GM12878 (cell line): ENCODE data around the gene ZNF385C. TPM values are rescaled to one million over a fixed set of nuclear protein-coding genes. Genes with fewer than 3 reads are reported as not detected.
A peak's percentile ranks its signal among the peaks of the same experiment; 100 is the strongest.

Experiments used
- ASH2L ChIP-seq: fragments of 300-600, 200-600 bp; sonication (generic); IDR thresholded peaks from 2 replicates; pipeline ENCODE4 v1.6.1; 2017; ENCODE audit warnings: low read depth, mild to moderate bottlenecking, borderline replicate concordance
- BACH1 ChIP-seq: fragments of 450-650 bp; IDR thresholded peaks from 2 replicates; pipeline ENCODE4 v1.6.1; 2017; ENCODE audit warnings: mild to moderate bottlenecking, borderline replicate concordance
- BCL11A ChIP-seq: IDR thresholded peaks from 2 replicates; pipeline ENCODE4 v1.6.1; 2011; ENCODE audit warnings: low read depth, low read length
- CBFB ChIP-seq: IDR thresholded peaks from 2 replicates; pipeline ENCODE4 v1.6.1; 2016; ENCODE audit warnings: antibody characterized with exemption, low read depth
- CBX5 ChIP-seq: sonication (generic); IDR thresholded peaks from 2 replicates; pipeline ENCODE4 v1.6.1; 2016; ENCODE audit warnings: low read depth, moderate library complexity, mild to moderate bottlenecking, inconsistent platforms
- CEBPB ChIP-seq, 2 experiments: fragments of 150-350 bp in 1 of 2; IDR thresholded peaks; 2 replicates each; pipeline ENCODE4 v1.6.1; 2012 to 2014; ENCODE audit warnings: low read depth in 2 of 2, low read length in 2 of 2, borderline replicate concordance in 1 of 2, inconsistent platforms in 1 of 2
- CREM ChIP-seq: IDR thresholded peaks from 2 replicates; pipeline ENCODE4 v1.6.1; 2014; ENCODE audit warnings: antibody characterized with exemption, low read depth
- DPF2 ChIP-seq: fragments of 450-650 bp; IDR thresholded peaks from 2 replicates; pipeline ENCODE4 v1.6.1; 2017; ENCODE audit warnings: mild to moderate bottlenecking
- FOXK2 ChIP-seq: fragments of 450-650 bp; IDR thresholded peaks from 2 replicates; pipeline ENCODE4 v1.6.1; 2017; ENCODE audit warnings: mild to moderate bottlenecking, moderate library complexity
- HDGF ChIP-seq: fragments of 450-650 bp; IDR thresholded peaks from 2 replicates; pipeline ENCODE4 v1.6.1; 2016; ENCODE audit warnings: antibody characterized with exemption
- IKZF2 ChIP-seq, 2 experiments: fragments of 450-650 bp; IDR thresholded peaks; 2 replicates each; pipeline ENCODE4 v1.6.1; 2017; ENCODE audit warnings: mild to moderate bottlenecking in 2 of 2, moderate library complexity in 2 of 2
- JUNB ChIP-seq: IDR thresholded peaks from 2 replicates; pipeline ENCODE4 v1.6.1; 2016; ENCODE audit warnings: antibody characterized with exemption, mild to moderate bottlenecking
- KLF5 ChIP-seq: fragments of 450-650 bp; IDR thresholded peaks from 2 replicates; pipeline ENCODE4 v1.6.1; 2014; ENCODE audit warnings: mild to moderate bottlenecking; ENCODE audit not compliant: partially characterized antibody
- LARP7 ChIP-seq: fragments of 450-650 bp; IDR thresholded peaks from 2 replicates; pipeline ENCODE4 v1.6.1; 2017; ENCODE audit warnings: mild to moderate bottlenecking
- MYB ChIP-seq: fragments of 150-350 bp; IDR thresholded peaks from 2 replicates; pipeline ENCODE4 v1.6.1; 2014; ENCODE audit warnings: mild to moderate bottlenecking, low read depth, low read length, borderline replicate concordance
- NBN ChIP-seq: fragments of 450-650 bp; IDR thresholded peaks from 2 replicates; pipeline ENCODE4 v1.6.1; 2016
- NFIC ChIP-seq: IDR thresholded peaks from 2 replicates; pipeline ENCODE4 v1.6.1; 2012; ENCODE audit warnings: low read depth, mild to moderate bottlenecking, inconsistent platforms, low read length, moderate library complexity
- NR2C2 ChIP-seq: IDR thresholded peaks from 2 replicates; pipeline ENCODE4 v1.6.1; 2011; ENCODE audit warnings: borderline replicate concordance, low read depth; ENCODE audit not compliant: control insufficient read depth, insufficient read length
- NR2F1 ChIP-seq: fragments of 450-650 bp; conservative IDR thresholded peaks from 2 replicates; pipeline ENCODE4 v1.6.1; 2017; ENCODE audit warnings: mild to moderate bottlenecking
- NRF1 ChIP-seq: conservative IDR thresholded peaks from 2 replicates; pipeline ENCODE4 v1.6.1; 2011; ENCODE audit warnings: mild to moderate bottlenecking, low read depth, low read length, improper control_type of control experiment
- PML ChIP-seq: IDR thresholded peaks from 2 replicates; pipeline ENCODE4 v1.6.1; 2012; ENCODE audit warnings: low read length, inconsistent platforms
- POLR2A ChIP-seq: IDR thresholded peaks from 2 replicates; pipeline ENCODE4 v1.6.1; 2011; ENCODE audit warnings: low read depth, mild to moderate bottlenecking, low read length
- POLR2AphosphoS2 ChIP-seq: IDR thresholded peaks from 2 replicates; pipeline ENCODE4 v1.6.1; 2011; ENCODE audit warnings: low read depth, mild to moderate bottlenecking, low read length, improper control_type of control experiment, moderate library complexity
- RB1 ChIP-seq: fragments of 450-650 bp; formaldehyde crosslinking; IDR thresholded peaks from 2 replicates; pipeline ENCODE4 v1.6.1; 2017; ENCODE audit warnings: mild to moderate bottlenecking, borderline replicate concordance
- RBBP5 ChIP-seq: fragments of 200-600 bp; sonication (generic); conservative IDR thresholded peaks from 2 replicates; pipeline ENCODE4 v1.6.1; 2016
- SPI1 ChIP-seq: IDR thresholded peaks from 2 replicates; pipeline ENCODE4 v1.6.1; 2011; ENCODE audit warnings: low read depth, mild to moderate bottlenecking, low read length, moderate library complexity, borderline replicate concordance; ENCODE audit not compliant: insufficient read depth
- SRF ChIP-seq, 2 experiments: IDR thresholded peaks; 2 replicates each; pipeline ENCODE4 v1.6.1; 2011; ENCODE audit warnings: low read depth in 2 of 2, low read length in 2 of 2, mild to moderate bottlenecking in 1 of 2, moderate library complexity in 1 of 2
- TBL1XR1 ChIP-seq: IDR thresholded peaks from 2 replicates; pipeline ENCODE4 v1.6.1; 2012; ENCODE audit warnings: low read depth, low read length, improper control_type of control experiment
- YBX1 ChIP-seq: fragments of 450-650 bp; IDR thresholded peaks from 2 replicates; pipeline ENCODE4 v1.6.1; 2016; ENCODE audit warnings: antibody characterized with exemption
- ZNF622 ChIP-seq: fragments of 450-650 bp; IDR thresholded peaks from 2 replicates; pipeline ENCODE4 v1.6.1; 2017; ENCODE audit warnings: mild to moderate bottlenecking, inconsistent platforms
- ZSCAN29 ChIP-seq: fragments of 450-650 bp; IDR thresholded peaks from 2 replicates; pipeline ENCODE4 v1.6.1; 2017; ENCODE audit warnings: mild to moderate bottlenecking, moderate library complexity
- polyA plus RNA-seq, 11 experiments: library from polyadenylated mRNA; depleted of rRNA in 4 of 11; unstranded in 6 of 11; stranded (reverse) in 5 of 11; fragments of >200 nt; fragmentation: Nextera tagmentation in 4 of 11; fragmentation: Illumina TruSeq in 1 of 11; extraction: Ambion mirVana in 4 of 11; extraction: Trizol in 1 of 11; gene quantifications; 1 replicate in 1 of 11; 2 replicates in 10 of 11; pipeline versions ENCODE4 v1.2.1 to v1.2.3, GENCODE V29; 2011 to 2016; ENCODE audit warnings: inconsistent platforms in 2 of 11, missing spikeins in 2 of 11, low read depth in 1 of 11
- total RNA-seq, 4 experiments: library from RNA; depleted of rRNA in 3 of 4; stranded (reverse); fragments of >200 nt in 3 of 4; fragmentation: Illumina TruSeq in 1 of 4; extraction: Trizol in 1 of 4; gene quantifications; 2 replicates each; pipeline versions ENCODE4 v1.2.1 to v1.2.3, GENCODE V29; 2013 to 2021
- TF ChIP-seq, protein P1 (sequence below): IDR thresholded peaks from 2 replicates; pipeline ENCODE4 v1.6.1; 2012; ENCODE audit warnings: low read depth, low read length, improper control_type of control experiment

Gene ZNF385C
- total and polyA plus RNA-seq, 10 of the 15 experiments (the other 5 are each of a cell fraction or from before 2014, with no cell fraction given), result 0.06 to 0.20 (median 0.07) TPM; not detected in 5

DNA sequence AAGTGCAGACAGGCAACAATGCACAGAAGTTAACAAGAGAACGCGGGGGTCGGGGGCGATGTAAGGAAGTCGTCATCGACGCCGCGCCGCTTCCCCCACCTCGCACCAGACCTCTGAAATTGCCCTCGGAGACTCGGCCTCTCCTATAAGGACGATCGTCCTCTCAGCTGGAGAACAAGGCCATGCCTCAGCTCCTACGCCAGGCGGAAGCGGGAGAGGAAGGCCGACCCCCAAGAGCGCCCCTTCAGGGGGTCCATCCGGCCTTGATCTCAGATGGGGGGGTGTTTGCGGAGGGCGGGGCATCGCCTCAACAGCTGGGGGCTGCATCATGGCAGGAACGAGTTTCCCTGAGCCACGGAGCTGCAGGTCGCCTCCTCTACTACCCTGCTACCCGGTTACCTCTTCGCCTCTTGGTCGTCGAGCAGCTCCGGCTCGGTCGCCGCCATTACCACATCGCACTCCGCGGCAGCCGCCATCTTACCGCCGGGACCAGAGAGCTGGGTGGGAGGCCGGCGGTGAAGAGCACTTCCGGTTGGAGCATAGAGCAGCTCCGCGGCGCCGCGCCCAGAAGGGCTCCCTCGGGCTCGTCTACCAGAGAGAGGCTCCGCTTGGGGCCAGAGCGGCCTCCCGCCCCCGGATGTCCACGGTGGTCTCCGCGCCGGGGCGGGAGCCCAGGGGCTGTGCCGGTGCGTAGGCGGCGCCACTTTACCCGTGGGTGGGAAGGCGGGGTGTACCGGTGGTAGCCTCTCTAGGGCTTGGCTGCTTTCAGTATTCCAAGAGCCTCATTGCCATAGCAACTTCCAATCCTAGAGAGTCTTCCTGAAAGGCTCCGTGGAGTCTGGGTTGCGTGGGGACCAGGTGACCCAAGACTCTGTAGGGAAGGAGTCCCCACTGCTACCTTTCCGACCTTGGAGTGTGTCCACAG, 81.1 kb downstream of the ZNF385C start, which contains the start of gene DNAJC7 (continued):
- TF ChIP-seq RBBP5, result no peak; the same call in 1 of the 2 replicates
- peak; percentile 86 for TF ChIP-seq PML
- TF ChIP-seq NR2C2, result no peak
- peak; percentile 78 for TF ChIP-seq CREM
- TF ChIP-seq LARP7, result peak; percentile 43; the same call in 1 of the 2 replicates
- TF ChIP-seq FOXK2, result no peak
- TF ChIP-seq CBFB, result peak; percentile 87
- TF ChIP-seq ZNF622, result no peak
- peak; percentile 31 for TF ChIP-seq KLF5
- TF ChIP-seq HDGF, result peak; percentile 62; the same call in 1 of the 2 replicates
- TF ChIP-seq NBN, result peak; percentile 79; the same call in 1 of the 2 replicates
- no peak for TF ChIP-seq BCL11A
- TF ChIP-seq POLR2A, result peak; percentile 98
- TF ChIP-seq ASH2L, result peak; percentile 87
- no peak for TF ChIP-seq YBX1
- TF ChIP-seq POLR2AphosphoS2, result peak; percentile 49
- TF ChIP-seq TBL1XR1, result no peak
- peak; percentile 69; the same call in 1 of the 2 replicates for TF ChIP-seq DPF2
- no peak for TF ChIP-seq CEBPB (IDR thresholded peaks at IDR 0.05; ENCODE audit: borderline replicate concordance in 1 of 2, low read depth in 2 of 2, low read length in 2 of 2)
- no peak for TF ChIP-seq NRF1
- TF ChIP-seq, protein P1, sequence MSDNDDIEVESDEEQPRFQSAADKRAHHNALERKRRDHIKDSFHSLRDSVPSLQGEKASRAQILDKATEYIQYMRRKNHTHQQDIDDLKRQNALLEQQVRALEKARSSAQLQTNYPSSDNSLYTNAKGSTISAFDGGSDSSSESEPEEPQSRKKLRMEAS, result no peak
- peak; percentile 56 to 76; a peak in 3 of 4 replicates for TF ChIP-seq IKZF2 (IDR thresholded peaks at IDR 0.05)
- TF ChIP-seq JUNB, result no peak
- TF ChIP-seq CBX5, result no peak; the same call in 1 of the 2 replicates
- TF ChIP-seq NFIC, result no peak
- TF ChIP-seq MYB, result no peak
- 0 out of 2 replicates have a peak, but pooled peaks have one; percentile 7 for TF ChIP-seq NR2F1
- no peak for TF ChIP-seq ZSCAN29
- 0 out of 2 replicates have a peak, but pooled peaks have one; percentile 21 for TF ChIP-seq SPI1
- 0 out of 2 replicates have a peak, but pooled peaks have one; percentile 83 for TF ChIP-seq RB1
- 0 out of 4 replicates have a peak, but pooled peaks of 1 of the 2 experiments have one; percentile 22 for TF ChIP-seq SRF (IDR thresholded peaks at IDR 0.05; ENCODE audit: low read depth in 2 of 2, low read length in 2 of 2)
- TF ChIP-seq BACH1, result peak; percentile 39; the same call in 1 of the 2 replicates
